K562 (cell line): ENCODE data around the gene SPAG9. TPM values are rescaled to one million over a fixed set of nuclear protein-coding genes. Genes with fewer than 3 reads are reported as not detected.
A peak's percentile ranks its signal among the peaks of the same experiment; 100 is the strongest.

Experiments
- FUS ChIP-seq: fragments of 200-400 bp; formaldehyde crosslinking; optimal IDR thresholded peaks from 2 replicates; pipeline ENCODE3; 2017; ENCODE audit warnings: low read depth, low read length
- GABPA ChIP-seq: fragments of 200-800 bp; sonication (Bioruptor generic); conservative IDR thresholded peaks from 2 replicates; pipeline ENCODE4 v1.6.1; 2016; ENCODE audit warnings: low read depth, missing genetic modification characterization, missing compliant biosample characterization
- NONO ChIP-seq, 2 experiments: fragments of 200-400 bp in 1 of 2; fragments of 450-650 bp in 1 of 2; formaldehyde crosslinking in 1 of 2; IDR thresholded peaks; 2 replicates each; pipeline ENCODE4 v1.6.1; 2017; ENCODE audit warnings: low read depth in 2 of 2, mild to moderate bottlenecking in 2 of 2, moderate library complexity in 2 of 2, low read length in 1 of 2
- TCF7 ChIP-seq: sonication (generic); IDR thresholded peaks from 2 replicates; pipeline ENCODE4 v1.6.1; 2016; ENCODE audit warnings: antibody characterized with exemption, borderline replicate concordance
- polyA plus RNA-seq, 8 experiments: library from polyadenylated mRNA; depleted of rRNA in 4 of 8; stranded (reverse) in 5 of 8; unstranded in 3 of 8; fragments of >200 nt; fragmentation: Nextera tagmentation in 2 of 8; fragmentation: Illumina TruSeq in 1 of 8; extraction: Ambion mirVana in 2 of 8; extraction: Trizol in 1 of 8; gene quantifications; 2 replicates each; pipeline versions ENCODE4 v1.2.1 to v1.2.3, GENCODE V29; 2011 to 2014; ENCODE audit warnings: inconsistent platforms in 1 of 8, missing spikeins in 1 of 8
- total RNA-seq, 7 experiments: library from RNA; depleted of rRNA in 6 of 7; stranded (reverse); fragments of >200 nt in 6 of 7; fragmentation: Illumina TruSeq in 2 of 7; extraction: Trizol in 2 of 7; gene quantifications; 2 replicates each; pipeline versions ENCODE4 v1.2.1 to v1.2.3, GENCODE V29; 2011 to 2021; ENCODE audit warnings: low replicate concordance in 1 of 7
- TF ChIP-seq, protein P1 (sequence below): fragments of 250-450 bp; sonication (Bioruptor Pico); IDR thresholded peaks from 2 replicates; pipeline ENCODE4 v1.9.0; 2021; ENCODE audit warnings: mild to moderate bottlenecking, inconsistent platforms
- TF ChIP-seq, protein P2 (sequence below), 2 experiments: fragments of 450-650 bp in 1 of 2; sonication (generic) in 1 of 2; formaldehyde crosslinking in 1 of 2; IDR thresholded peaks; 2 replicates each; pipeline versions ENCODE4 v1.7.1 to v1.9.0; 2016 to 2022; ENCODE audit warnings: inconsistent platforms in 1 of 2, mild to moderate bottlenecking in 1 of 2, missing genetic modification reagents in 1 of 2
- TF ChIP-seq, protein P3 (sequence below): fragments of 450-650 bp; IDR thresholded peaks from 2 replicates; pipeline ENCODE4 v1.6.1; 2017; ENCODE audit warnings: antibody characterized with exemption, mild to moderate bottlenecking

Gene SPAG9
- total and polyA plus RNA-seq, 9 of the 15 experiments (the other 6 are each of a cell fraction or from before 2014, with no cell fraction given), result 12.2 to 99.2 (median 58.2) TPM

DNA sequence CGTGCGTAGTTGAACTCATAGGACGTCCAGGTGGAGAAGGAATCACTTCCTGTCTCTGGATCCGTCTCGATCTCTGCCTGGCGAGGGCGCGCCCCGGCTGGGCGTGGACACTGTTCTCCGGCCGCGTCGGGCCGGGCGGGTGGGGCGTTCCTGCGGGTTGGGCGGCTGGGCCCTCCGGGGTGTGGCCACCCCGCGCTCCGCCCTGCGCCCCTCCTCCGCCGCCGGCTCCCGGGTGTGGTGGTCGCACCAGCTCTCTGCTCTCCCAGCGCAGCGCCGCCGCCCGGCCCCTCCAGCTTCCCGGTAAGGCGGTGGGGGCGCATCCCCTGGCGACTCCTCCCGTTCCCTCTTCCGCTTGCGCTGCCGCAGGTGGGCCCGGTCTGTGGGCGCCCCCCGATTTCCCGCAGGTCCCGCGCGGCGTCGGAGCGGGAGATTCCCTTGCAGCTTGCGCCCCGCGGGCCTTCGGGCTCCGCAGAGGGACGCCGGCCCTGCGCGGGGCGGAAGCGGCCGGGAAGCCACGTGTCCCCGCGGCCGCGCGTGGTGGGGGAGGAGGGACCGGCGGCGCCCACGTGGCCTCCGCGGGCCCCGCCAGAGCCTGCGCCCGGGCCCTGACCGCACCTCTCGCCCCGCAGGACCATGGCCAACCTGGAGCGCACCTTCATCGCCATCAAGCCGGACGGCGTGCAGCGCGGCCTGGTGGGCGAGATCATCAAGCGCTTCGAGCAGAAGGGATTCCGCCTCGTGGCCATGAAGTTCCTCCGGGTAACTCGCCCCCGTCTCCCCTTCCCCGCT, 45.7 kb upstream of the SPAG9 start, which contains the start of gene NME2 (continued):
- TF ChIP-seq, protein P1, sequence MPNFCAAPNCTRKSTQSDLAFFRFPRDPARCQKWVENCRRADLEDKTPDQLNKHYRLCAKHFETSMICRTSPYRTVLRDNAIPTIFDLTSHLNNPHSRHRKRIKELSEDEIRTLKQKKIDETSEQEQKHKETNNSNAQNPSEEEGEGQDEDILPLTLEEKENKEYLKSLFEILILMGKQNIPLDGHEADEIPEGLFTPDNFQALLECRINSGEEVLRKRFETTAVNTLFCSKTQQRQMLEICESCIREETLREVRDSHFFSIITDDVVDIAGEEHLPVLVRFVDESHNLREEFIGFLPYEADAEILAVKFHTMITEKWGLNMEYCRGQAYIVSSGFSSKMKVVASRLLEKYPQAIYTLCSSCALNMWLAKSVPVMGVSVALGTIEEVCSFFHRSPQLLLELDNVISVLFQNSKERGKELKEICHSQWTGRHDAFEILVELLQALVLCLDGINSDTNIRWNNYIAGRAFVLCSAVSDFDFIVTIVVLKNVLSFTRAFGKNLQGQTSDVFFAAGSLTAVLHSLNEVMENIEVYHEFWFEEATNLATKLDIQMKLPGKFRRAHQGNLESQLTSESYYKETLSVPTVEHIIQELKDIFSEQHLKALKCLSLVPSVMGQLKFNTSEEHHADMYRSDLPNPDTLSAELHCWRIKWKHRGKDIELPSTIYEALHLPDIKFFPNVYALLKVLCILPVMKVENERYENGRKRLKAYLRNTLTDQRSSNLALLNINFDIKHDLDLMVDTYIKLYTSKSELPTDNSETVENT (CRISPR knock-in tag), result peak; percentile 8; the same call in 1 of the 2 replicates
- TF ChIP-seq TCF7 (no peak), NONO (IDR thresholded peaks at IDR 0.05; ENCODE audit: low read depth in 2 of 2, low read length in 1 of 2) (peak; percentile 60 to 90; a peak in 2 of 4 replicates), FUS (peak; percentile 0), GABPA (peak; percentile 82)
- TF ChIP-seq, protein P2, sequence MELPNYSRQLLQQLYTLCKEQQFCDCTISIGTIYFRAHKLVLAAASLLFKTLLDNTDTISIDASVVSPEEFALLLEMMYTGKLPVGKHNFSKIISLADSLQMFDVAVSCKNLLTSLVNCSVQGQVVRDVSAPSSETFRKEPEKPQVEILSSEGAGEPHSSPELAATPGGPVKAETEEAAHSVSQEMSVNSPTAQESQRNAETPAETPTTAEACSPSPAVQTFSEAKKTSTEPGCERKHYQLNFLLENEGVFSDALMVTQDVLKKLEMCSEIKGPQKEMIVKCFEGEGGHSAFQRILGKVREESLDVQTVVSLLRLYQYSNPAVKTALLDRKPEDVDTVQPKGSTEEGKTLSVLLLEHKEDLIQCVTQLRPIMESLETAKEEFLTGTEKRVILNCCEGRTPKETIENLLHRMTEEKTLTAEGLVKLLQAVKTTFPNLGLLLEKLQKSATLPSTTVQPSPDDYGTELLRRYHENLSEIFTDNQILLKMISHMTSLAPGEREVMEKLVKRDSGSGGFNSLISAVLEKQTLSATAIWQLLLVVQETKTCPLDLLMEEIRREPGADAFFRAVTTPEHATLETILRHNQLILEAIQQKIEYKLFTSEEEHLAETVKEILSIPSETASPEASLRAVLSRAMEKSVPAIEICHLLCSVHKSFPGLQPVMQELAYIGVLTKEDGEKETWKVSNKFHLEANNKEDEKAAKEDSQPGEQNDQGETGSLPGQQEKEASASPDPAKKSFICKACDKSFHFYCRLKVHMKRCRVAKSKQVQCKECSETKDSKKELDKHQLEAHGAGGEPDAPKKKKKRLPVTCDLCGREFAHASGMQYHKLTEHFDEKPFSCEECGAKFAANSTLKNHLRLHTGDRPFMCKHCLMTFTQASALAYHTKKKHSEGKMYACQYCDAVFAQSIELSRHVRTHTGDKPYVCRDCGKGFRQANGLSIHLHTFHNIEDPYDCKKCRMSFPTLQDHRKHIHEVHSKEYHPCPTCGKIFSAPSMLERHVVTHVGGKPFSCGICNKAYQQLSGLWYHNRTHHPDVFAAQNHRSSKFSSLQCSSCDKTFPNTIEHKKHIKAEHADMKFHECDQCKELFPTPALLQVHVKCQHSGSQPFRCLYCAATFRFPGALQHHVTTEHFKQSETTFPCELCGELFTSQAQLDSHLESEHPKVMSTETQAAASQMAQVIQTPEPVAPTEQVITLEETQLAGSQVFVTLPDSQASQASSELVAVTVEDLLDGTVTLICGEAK (IDR thresholded peaks at IDR 0.05), result no peak
- TF ChIP-seq, protein P2 (CRISPR knock-in tag; IDR thresholded peaks at IDR 0.05), result 0 out of 2 replicates have a peak, but pooled peaks have one; percentile 26
- TF ChIP-seq, protein P3, sequence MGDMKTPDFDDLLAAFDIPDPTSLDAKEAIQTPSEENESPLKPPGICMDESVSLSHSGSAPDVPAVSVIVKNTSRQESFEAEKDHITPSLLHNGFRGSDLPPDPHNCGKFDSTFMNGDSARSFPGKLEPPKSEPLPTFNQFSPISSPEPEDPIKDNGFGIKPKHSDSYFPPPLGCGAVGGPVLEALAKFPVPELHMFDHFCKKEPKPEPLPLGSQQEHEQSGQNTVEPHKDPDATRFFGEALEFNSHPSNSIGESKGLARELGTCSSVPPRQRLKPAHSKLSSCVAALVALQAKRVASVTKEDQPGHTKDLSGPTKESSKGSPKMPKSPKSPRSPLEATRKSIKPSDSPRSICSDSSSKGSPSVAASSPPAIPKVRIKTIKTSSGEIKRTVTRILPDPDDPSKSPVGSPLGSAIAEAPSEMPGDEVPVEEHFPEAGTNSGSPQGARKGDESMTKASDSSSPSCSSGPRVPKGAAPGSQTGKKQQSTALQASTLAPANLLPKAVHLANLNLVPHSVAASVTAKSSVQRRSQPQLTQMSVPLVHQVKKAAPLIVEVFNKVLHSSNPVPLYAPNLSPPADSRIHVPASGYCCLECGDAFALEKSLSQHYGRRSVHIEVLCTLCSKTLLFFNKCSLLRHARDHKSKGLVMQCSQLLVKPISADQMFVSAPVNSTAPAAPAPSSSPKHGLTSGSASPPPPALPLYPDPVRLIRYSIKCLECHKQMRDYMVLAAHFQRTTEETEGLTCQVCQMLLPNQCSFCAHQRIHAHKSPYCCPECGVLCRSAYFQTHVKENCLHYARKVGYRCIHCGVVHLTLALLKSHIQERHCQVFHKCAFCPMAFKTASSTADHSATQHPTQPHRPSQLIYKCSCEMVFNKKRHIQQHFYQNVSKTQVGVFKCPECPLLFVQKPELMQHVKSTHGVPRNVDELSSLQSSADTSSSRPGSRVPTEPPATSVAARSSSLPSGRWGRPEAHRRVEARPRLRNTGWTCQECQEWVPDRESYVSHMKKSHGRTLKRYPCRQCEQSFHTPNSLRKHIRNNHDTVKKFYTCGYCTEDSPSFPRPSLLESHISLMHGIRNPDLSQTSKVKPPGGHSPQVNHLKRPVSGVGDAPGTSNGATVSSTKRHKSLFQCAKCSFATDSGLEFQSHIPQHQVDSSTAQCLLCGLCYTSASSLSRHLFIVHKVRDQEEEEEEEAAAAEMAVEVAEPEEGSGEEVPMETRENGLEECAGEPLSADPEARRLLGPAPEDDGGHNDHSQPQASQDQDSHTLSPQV, result peak; percentile 57
